WTC11 (cell line): ENCODE data around the gene PLA2G12A. TPM values are rescaled to one million over a fixed set of nuclear protein-coding genes. Genes with fewer than 3 reads are reported as not detected.

Source experiments
- ATAC-seq: fragments of 200-7000 bp; cut with Tn5 transposase; 2 replicates; pipeline ENCODE4 v1.10.0; 2021; ENCODE audit warnings: mild to moderate bottlenecking, moderate library complexity
- CTCF ChIA-PET: fragments of 300-600 bp; sonication (Branson Sonifier 250); formaldehyde crosslinking; loops from one replicate; lab custom pipeline; 2021; ENCODE audit warnings: antibody characterized with exemption; lab: Charles Lee
- POLR2A ChIA-PET: fragments of 350-600 bp; sonication (Branson Sonifier 250); formaldehyde crosslinking; loops from one replicate; lab custom pipeline; 2021; ENCODE audit warnings: antibody characterized with exemption; lab: Charles Lee
- DNase-seq: peaks from one replicate; pipeline ENCODE4 v3.0.0; 2021; ENCODE audit warnings: low spot score
- H3K27ac Mint-ChIP-seq: 2 replicates; pipeline ENCODE4 v1.8.0; 2021; ENCODE audit warnings: mixed read lengths
- H3K27me3 Mint-ChIP-seq: 2 replicates; pipeline ENCODE4 v1.8.0; 2021; ENCODE audit warnings: low read depth, mild to moderate bottlenecking, moderate library complexity, mixed read lengths
- H3K36me3 Mint-ChIP-seq: 2 replicates; pipeline ENCODE4 v1.8.0; 2021; ENCODE audit warnings: mixed read lengths
- H3K4me1 Mint-ChIP-seq: 2 replicates; pipeline ENCODE4 v1.8.0; 2022; ENCODE audit warnings: mixed read lengths
- H3K4me3 Mint-ChIP-seq: 2 replicates; pipeline ENCODE4 v1.8.0; 2021; ENCODE audit warnings: mild to moderate bottlenecking, moderate library complexity, mixed read lengths
- H3K9me3 Mint-ChIP-seq: 2 replicates; pipeline ENCODE4 v1.8.0; 2021; ENCODE audit warnings: mixed read lengths
- ARID4B ChIP-seq: sonication (generic); formaldehyde crosslinking; IDR thresholded peaks from 2 replicates; pipeline ENCODE4 v1.8.0; 2023; ENCODE audit warnings: missing genetic modification reagents, mild to moderate bottlenecking, borderline replicate concordance
- CREB1 ChIP-seq: sonication (generic); formaldehyde crosslinking; IDR thresholded peaks from 2 replicates; pipeline ENCODE4 v1.8.0; 2023; ENCODE audit warnings: mild to moderate bottlenecking, missing genetic modification reagents
- ELF4 ChIP-seq: sonication (generic); formaldehyde crosslinking; IDR thresholded peaks from 2 replicates; pipeline ENCODE4 v1.8.1; 2022; ENCODE audit warnings: low read depth, mild to moderate bottlenecking, moderate library complexity, missing genetic modification reagents
- ERG ChIP-seq: fragments of 250-450 bp; sonication (Bioruptor Pico); IDR thresholded peaks from 2 replicates; pipeline ENCODE4 v1.8.0; 2021; ENCODE audit warnings: mild to moderate bottlenecking
- IRF1 ChIP-seq: sonication (generic); formaldehyde crosslinking; IDR thresholded peaks from 2 replicates; pipeline ENCODE4 v1.8.0; 2023; ENCODE audit warnings: missing genetic modification reagents
- JAZF1 ChIP-seq: fragments of 250-450 bp; sonication (Bioruptor Pico); IDR thresholded peaks from 2 replicates; pipeline ENCODE4 v1.9.0; 2021; ENCODE audit warnings: moderate library complexity, mild to moderate bottlenecking, inconsistent platforms
- KAT7 ChIP-seq: sonication (generic); formaldehyde crosslinking; IDR thresholded peaks from 2 replicates; pipeline ENCODE4 v1.8.1; 2023; ENCODE audit warnings: missing genetic modification reagents, mild to moderate bottlenecking, borderline replicate concordance
- MXD4 ChIP-seq: fragments of 250-450 bp; sonication (Bioruptor Pico); IDR thresholded peaks from 2 replicates; pipeline ENCODE4 v1.8.0; 2021; ENCODE audit warnings: mild to moderate bottlenecking, moderate library complexity, borderline replicate concordance
- NR1H2 ChIP-seq: sonication (generic); formaldehyde crosslinking; IDR thresholded peaks from 2 replicates; pipeline ENCODE4 v1.9.0; 2021; ENCODE audit warnings: mild to moderate bottlenecking, moderate library complexity, missing genetic modification reagents
- NR3C1 ChIP-seq: sonication (generic); formaldehyde crosslinking; conservative IDR thresholded peaks from 2 replicates; pipeline ENCODE4 v1.8.1; 2023; ENCODE audit warnings: low read depth, mild to moderate bottlenecking, missing genetic modification reagents
- OVOL2 ChIP-seq: fragments of 250-450 bp; sonication (Bioruptor Pico); IDR thresholded peaks from 2 replicates; pipeline ENCODE4 v1.9.0; 2021; ENCODE audit warnings: mild to moderate bottlenecking, borderline replicate concordance
- PRDM15 ChIP-seq: sonication (generic); formaldehyde crosslinking; IDR thresholded peaks from 2 replicates; pipeline ENCODE4 v1.8.0; 2022; ENCODE audit warnings: missing genetic modification reagents
- SP1 ChIP-seq: sonication (generic); formaldehyde crosslinking; conservative IDR thresholded peaks from 2 replicates; pipeline ENCODE4 v1.8.1; 2022; ENCODE audit warnings: missing genetic modification reagents
- ZNF138 ChIP-seq: sonication (generic); formaldehyde crosslinking; conservative IDR thresholded peaks from 2 replicates; pipeline ENCODE4 v1.8.1; 2022; ENCODE audit warnings: mild to moderate bottlenecking, moderate library complexity, missing genetic modification reagents
- ZNF219 ChIP-seq: sonication (generic); formaldehyde crosslinking; IDR thresholded peaks from 2 replicates; pipeline ENCODE4 v1.8.0; 2023; ENCODE audit warnings: missing genetic modification reagents, mild to moderate bottlenecking, borderline replicate concordance
- ZNF317 ChIP-seq: sonication (generic); formaldehyde crosslinking; IDR thresholded peaks from 2 replicates; pipeline ENCODE4 v1.8.1; 2023; ENCODE audit warnings: low read depth, mild to moderate bottlenecking, moderate library complexity, missing genetic modification reagents, borderline replicate concordance
- ZNF396 ChIP-seq: fragments of 250-450 bp; sonication (Bioruptor Pico); IDR thresholded peaks from 2 replicates; pipeline ENCODE4 v1.8.0; 2021; ENCODE audit warnings: mild to moderate bottlenecking, moderate library complexity, borderline replicate concordance
- ZNF416 ChIP-seq: fragments of 250-450 bp; sonication (Bioruptor Pico); IDR thresholded peaks from 2 replicates; pipeline ENCODE4 v1.9.0; 2021; ENCODE audit warnings: mild to moderate bottlenecking, inconsistent platforms
- ZNF512 ChIP-seq: sonication (generic); formaldehyde crosslinking; IDR thresholded peaks from 2 replicates; pipeline ENCODE4 v1.8.1; 2022; ENCODE audit warnings: missing genetic modification reagents, borderline replicate concordance
- total RNA-seq: library from RNA; stranded (reverse); gene quantifications from 3 replicates; pipeline ENCODE4 v1.2.3, GENCODE V29; 2021
- TF ChIP-seq, protein P1 (sequence below): sonication (generic); formaldehyde crosslinking; IDR thresholded peaks from 2 replicates; pipeline ENCODE4 v1.8.0; 2022; ENCODE audit warnings: mild to moderate bottlenecking, missing genetic modification reagents
- TF ChIP-seq, protein P2 (sequence below): sonication (generic); formaldehyde crosslinking; IDR thresholded peaks from 2 replicates; pipeline ENCODE4 v1.8.0; 2022; ENCODE audit warnings: mild to moderate bottlenecking, missing genetic modification reagents

PLA2G12A gene
- total RNA-seq, 1 experiment from 2014 or later = 47.3 TPM

GRCh38 chr4:109718759-109719158 is 11.1 kb downstream of the PLA2G12A start:
- H3K4me3 Mint-ChIP-seq = no peak overlapping the region
- ChIA-PET POLR2A (no interaction called here), CTCF (no interaction called here)
- ATAC-seq (no peak), DNase-seq (no peak)
- peaks cover 8% of the 10 kb centered on the region for H3K9me3 Mint-ChIP-seq
- no peak overlapping the region for H3K27ac Mint-ChIP-seq
- H3K4me1 Mint-ChIP-seq = no peaks in the 10 kb centered on the region
- H3K36me3 Mint-ChIP-seq = peaks cover 35% of the 10 kb centered on the region
- TF ChIP-seq, protein P1, sequence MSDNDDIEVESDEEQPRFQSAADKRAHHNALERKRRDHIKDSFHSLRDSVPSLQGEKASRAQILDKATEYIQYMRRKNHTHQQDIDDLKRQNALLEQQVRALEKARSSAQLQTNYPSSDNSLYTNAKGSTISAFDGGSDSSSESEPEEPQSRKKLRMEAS (CRISPR knock-in tag) = no peak
- TF ChIP-seq ZNF396 (CRISPR knock-in tag) = no peak
- no peaks in the 10 kb centered on the region for H3K27me3 Mint-ChIP-seq

DNA sequence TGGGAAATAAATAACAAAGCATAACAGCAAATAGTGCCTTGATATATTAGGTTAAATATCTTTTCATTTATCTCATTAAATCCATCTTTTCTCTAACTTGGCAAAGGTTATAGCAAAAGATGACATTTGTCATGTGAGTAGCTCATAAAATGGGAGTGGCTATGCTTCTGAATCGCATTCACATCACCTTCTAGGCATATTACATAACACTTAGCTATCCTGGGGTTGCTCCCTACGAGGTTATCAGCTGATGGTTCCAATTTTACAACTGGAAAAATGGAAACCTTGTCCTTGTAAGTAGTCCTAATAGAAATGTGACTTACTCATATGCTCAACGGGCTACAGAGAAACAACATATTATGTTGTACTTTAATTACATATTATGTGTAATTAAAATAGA is 16.4 kb downstream of the PLA2G12A start:
- no peaks in the 10 kb centered on the region for H3K27me3 Mint-ChIP-seq
- H3K4me1 Mint-ChIP-seq = no peaks in the 10 kb centered on the region
- TF ChIP-seq ZNF219 (CRISPR knock-in tag) = no peak
- no peak for TF ChIP-seq SP1
- no peak for TF ChIP-seq NR3C1
- TF ChIP-seq ZNF138 (CRISPR knock-in tag) = no peak
- no peak for TF ChIP-seq NR1H2 (CRISPR knock-in tag)
- TF ChIP-seq ZNF317 = no peak
- no peak for TF ChIP-seq ELF4 (CRISPR knock-in tag)
- TF ChIP-seq MXD4 (CRISPR knock-in tag) = no peak
- no peak for TF ChIP-seq ZNF512 (CRISPR knock-in tag)
- TF ChIP-seq, all 79 proteins: peak for 0
- ChIA-PET CTCF (no interaction called here), POLR2A (no interaction called here)
- no peak overlapping the region for H3K4me3 Mint-ChIP-seq
- H3K27ac Mint-ChIP-seq = no peak overlapping the region
- DNase-seq (no peak), ATAC-seq (no peak)
- no peaks in the 10 kb centered on the region for H3K9me3 Mint-ChIP-seq
- peaks cover 38% of the 10 kb centered on the region for H3K36me3 Mint-ChIP-seq

DNA sequence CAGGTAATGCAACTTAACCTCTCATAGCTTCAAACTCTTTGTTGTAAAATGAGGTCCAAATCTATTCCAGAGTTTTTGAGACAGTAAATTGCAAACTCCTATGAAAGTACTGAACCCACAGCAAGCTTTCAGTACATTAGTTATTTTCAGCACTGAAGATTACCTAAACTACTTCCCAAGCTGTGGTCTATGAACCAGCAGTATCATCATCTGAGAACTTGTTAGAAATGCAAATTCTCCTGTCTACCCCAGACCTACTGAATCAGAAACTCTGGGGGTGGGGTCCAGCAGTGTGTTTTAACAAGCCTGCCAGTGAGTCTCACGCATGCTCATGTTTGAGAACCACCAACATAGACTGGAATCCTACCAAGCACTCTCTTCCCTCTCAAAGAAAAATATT is 20.9 kb downstream of the PLA2G12A start:
- CTCF ChIA-PET = no interaction called here
- Mint-ChIP-seq H3K27ac (no peak overlapping the region), H3K27me3 (no peaks in the 10 kb centered on the region), H3K4me3 (no peak overlapping the region), H3K9me3 (no peaks in the 10 kb centered on the region), H3K36me3 (peaks cover 19% of the 10 kb centered on the region), H3K4me1 (peaks cover under 1% of the 10 kb centered on the region)
- DNase-seq (no peak), ATAC-seq (no peak)
- POLR2A ChIA-PET = no interaction called here
- TF ChIP-seq ARID4B (CRISPR knock-in tag) (no peak), SP1 (no peak), KAT7 (CRISPR knock-in tag) (no peak), CREB1 (no peak), ERG (no peak), OVOL2 (CRISPR knock-in tag) (no peak), ZNF416 (CRISPR knock-in tag) (no peak), IRF1 (no peak), PRDM15 (CRISPR knock-in tag) (no peak), JAZF1 (CRISPR knock-in tag) (no peak), MXD4 (CRISPR knock-in tag) (no peak)
- TF ChIP-seq, protein P2, sequence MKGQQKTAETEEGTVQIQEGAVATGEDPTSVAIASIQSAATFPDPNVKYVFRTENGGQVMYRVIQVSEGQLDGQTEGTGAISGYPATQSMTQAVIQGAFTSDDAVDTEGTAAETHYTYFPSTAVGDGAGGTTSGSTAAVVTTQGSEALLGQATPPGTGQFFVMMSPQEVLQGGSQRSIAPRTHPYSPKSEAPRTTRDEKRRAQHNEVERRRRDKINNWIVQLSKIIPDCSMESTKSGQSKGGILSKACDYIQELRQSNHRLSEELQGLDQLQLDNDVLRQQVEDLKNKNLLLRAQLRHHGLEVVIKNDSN (CRISPR knock-in tag) = no peak
